Psoas muscle (tissue), 8 donors: ENCODE measurements around the gene NFKB2. TPM values are rescaled to one million over a fixed set of nuclear protein-coding genes. Genes with fewer than 3 reads are reported as not detected.
A peak's percentile ranks its signal among the peaks of the same experiment; 100 is the strongest.

ENCODE experiments used
- ATAC-seq, 4 donors: fragments of 200-7000 bp; cut with Tn5 transposase; one replicate each; pipeline ENCODE4 v1.9.1; 2020; ENCODE audit warnings: moderate library complexity in 3 of 4, mild to moderate bottlenecking in 2 of 4
- DNase-seq, 2 donors: peaks; one replicate each; pipeline ENCODE4 v3.0.0-alpha.2; 2020
- H3K27ac ChIP-seq: fragments of 200-600 bp; one replicate; pipeline ENCODE4 v1.8.0; 2022
- H3K27me3 ChIP-seq, 3 donors: fragments of 200-600 bp in 1 of 3; one replicate each; pipeline versions ENCODE4 v1.6.1 to v1.8.0; 2013 to 2022; ENCODE audit warnings: low read length in 2 of 3, mild to moderate bottlenecking in 2 of 3, moderate library complexity in 1 of 3; ENCODE audit not compliant: insufficient read depth in 3 of 3
- H3K36me3 ChIP-seq, 2 donors: fragments of 200-600 bp in 1 of 2; one replicate each; pipeline versions ENCODE4 v1.6.1 to v1.8.0; 2013 to 2022; ENCODE audit warnings: low read depth in 1 of 2, mild to moderate bottlenecking in 1 of 2, moderate library complexity in 1 of 2; ENCODE audit not compliant: insufficient read depth in 1 of 2
- H3K4me1 ChIP-seq: fragments of 200-600 bp; one replicate; pipeline ENCODE4 v1.8.0; 2022
- H3K4me3 ChIP-seq: fragments of 200-600 bp; one replicate; pipeline ENCODE4 v1.8.0; 2022; ENCODE audit warnings: mild to moderate bottlenecking
- H3K9me3 ChIP-seq: fragments of 200-600 bp; one replicate; pipeline ENCODE4 v1.8.0; 2022
- CTCF ChIP-seq: fragments of 200-600 bp; IDR thresholded peaks from one replicate; pipeline ENCODE4 v1.8.0; 2022; ENCODE audit warnings: antibody characterized with exemption
- WGBS, 3 donors: extraction: QIAGEN DNeasy Blood & Tissue Kit; methylation state at CpG; one replicate each; pipeline versions ENCODE4 v1.1.6 to v1.1.7; 2013; 5-methylcytosine and 5-hydroxymethylcytosine counted together
- intact Hi-C, 2 donors: fragments of 100-400 bp; cut with DNase I; formaldehyde crosslinking; loops; one replicate each; pipeline versions ENCODE4 v1.11.0 to v1.14.2; 2022
- polyA plus RNA-seq, 3 donors: library from polyadenylated mRNA; stranded (reverse); fragments of 200-250 nt; gene quantifications; one replicate each; pipeline ENCODE4 v1.2.3, GENCODE V29; 2013
- total RNA-seq, 4 donors: library from RNA; stranded (reverse); fragmentation: NEBNext Ultra II Directional in 2 of 4; extraction: Animal tissue kit (Norgen Biotek cat#: 25700) in 2 of 4; gene quantifications; one replicate each; pipeline versions ENCODE4 v1.2.1 to v1.2.4, GENCODE V29; 2021 to 2023
- donor health status: healthy with polysubstance abuse.
- donor health status: DM: no; HTN: no; CAD: no; lungs with moderate emphysema.
- donor health status: Bipolar disorder and iron deficiency.
- donor health status: healthy.
- donor health status: DM: yes; HTN: yes; CAD: no.
- donor health status: DM: no; HTN: no; CAD: no.
- donor health status: DM: no; HTN: no; CAD: no.
- donor health status: DM: yes; HTN: yes; CAD: no.

The NFKB2 gene
- total and polyA plus RNA-seq, 7 donors, result 8.3 to 86.0 (median 12.6) TPM

GRCh38 chr10:102393411-102394078 lies 2.0 kb upstream of the NFKB2 start:
- DNase-seq, result peak in 1 of 2 donors; percentile 46
- peak overlapping the region; percentile 97 for H3K27ac ChIP-seq
- peaks cover 0 to 22% of the 10 kb centered on the region in 2 donors for H3K36me3 ChIP-seq
- WGBS, 3 donors, result 31 to 32% (median 32%) methylated on average over 30 of the region's 30 CpGs
- no peaks in the 10 kb centered on the region for H3K9me3 ChIP-seq
- no peak for ATAC-seq
- H3K4me1 ChIP-seq, result peaks cover 20% of the 10 kb centered on the region
- no peaks in the 10 kb centered on the region for H3K27me3 ChIP-seq
- intact Hi-C loops, result loop anchor here (2.0 to 10.0 kb wide), 4 partner anchors 29 to 191 kb away; no protein-coding TSS in a partner anchor
- peak; percentile 96 for TF ChIP-seq CTCF
- peak overlapping the region; percentile 75 for H3K4me3 ChIP-seq

- H3K27ac ChIP-seq, result peak overlapping the region; percentile 97
- H3K4me3 ChIP-seq, result peak overlapping the region; percentile 75
- ATAC-seq (peak; percentile 87 to 90 (median 90)), DNase-seq (peak; percentile 95 to 96)
- WGBS, 3 donors, result 0 to 1% (median 0%) methylated on average over 55 to 71 of the region's 71 CpGs
- H3K9me3 ChIP-seq, result no peaks in the 10 kb centered on the region
- no peak for TF ChIP-seq CTCF
- intact Hi-C loops, result loop anchor here (2.0 to 10.0 kb wide), 2 partner anchors 85 to 191 kb away; no protein-coding TSS in a partner anchor
- H3K4me1 ChIP-seq, result peaks cover 23% of the 10 kb centered on the region
- H3K27me3 ChIP-seq, result no peaks in the 10 kb centered on the region
- H3K36me3 ChIP-seq, result peaks cover 0 to 25% of the 10 kb centered on the region in 2 donors
These were observed 1.3 kb upstream of the NFKB2 start for GRCh38 chr10:102394079-102394800.

DNA sequence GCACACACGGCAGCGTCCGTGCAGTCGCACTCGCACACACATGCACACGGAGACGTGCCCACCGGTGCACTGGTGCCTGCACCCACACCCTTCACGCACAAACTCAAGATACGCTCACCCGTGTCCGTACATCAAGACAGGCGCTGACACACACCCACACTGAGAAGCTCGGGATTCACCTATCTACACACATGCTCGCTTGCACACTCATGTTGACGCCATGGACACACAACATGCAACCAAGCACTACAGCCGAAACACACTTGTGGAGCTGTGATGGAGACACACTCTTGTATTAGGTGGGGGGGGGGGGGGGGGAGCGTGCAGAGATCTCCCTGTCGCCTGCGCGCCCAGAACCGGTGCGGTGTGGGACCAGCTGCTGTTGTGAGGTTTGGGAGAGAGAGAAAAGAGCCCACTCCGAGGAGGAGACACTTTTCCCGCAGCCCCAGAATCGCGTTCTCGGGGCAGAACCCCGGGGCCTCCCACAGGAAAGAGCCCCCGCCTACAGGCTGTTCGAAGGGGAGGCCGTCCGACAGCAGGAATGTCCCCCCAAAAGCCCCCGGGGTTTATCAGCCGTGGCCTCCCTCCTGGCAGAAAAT lies 605 bp upstream of the NFKB2 start:
- no peaks in the 10 kb centered on the region for H3K27me3 ChIP-seq
- DNase-seq, result no peak
- WGBS, 3 donors, result 0 to 2% (median 1%) methylated on average over 31 to 35 of the region's 35 CpGs

DNA sequence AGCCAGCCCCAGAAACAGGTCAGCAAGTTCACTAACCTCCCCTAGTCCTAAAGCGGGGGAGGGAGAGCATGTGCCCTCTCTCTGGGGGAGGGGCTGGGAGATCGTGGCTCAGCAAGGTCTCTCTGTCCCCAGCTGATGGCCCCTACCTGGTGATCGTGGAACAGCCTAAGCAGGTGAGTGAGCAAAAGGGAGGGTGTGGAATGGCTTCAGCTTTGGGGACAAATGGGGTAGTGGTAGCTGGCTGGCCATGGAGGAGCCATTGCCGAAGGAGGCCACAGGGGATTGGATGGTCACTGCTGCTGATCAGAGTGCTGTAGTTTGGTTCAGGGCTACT lies 779 bp downstream of the NFKB2 start:
- H3K4me3 ChIP-seq, result peak overlapping the region; percentile 75
- no peak for TF ChIP-seq CTCF
- WGBS, 3 donors, result 46 to 58% (median 56%) methylated on average over 4 of the region's 4 CpGs
- intact Hi-C loops, result loop anchor here in 1 of 2 donors (5.0 to 10.0 kb wide), 2 partner anchors 189 to 229 kb away; no protein-coding TSS in a partner anchor
- peaks cover 0 to 40% of the 10 kb centered on the region in 2 donors for H3K36me3 ChIP-seq
- ATAC-seq (no peak), DNase-seq (no peak)
- peaks cover 26% of the 10 kb centered on the region for H3K4me1 ChIP-seq
- no peaks in the 10 kb centered on the region for H3K27me3 ChIP-seq
- no peaks in the 10 kb centered on the region for H3K9me3 ChIP-seq
- peak overlapping the region; percentile 97 for H3K27ac ChIP-seq

More for the DNA sequence above, 605 bp upstream of the NFKB2 start:
- peaks cover 26% of the 10 kb centered on the region for H3K4me1 ChIP-seq
- H3K27ac ChIP-seq, result peak overlapping the region; percentile 97
- peaks cover 0 to 27% of the 10 kb centered on the region in 2 donors for H3K36me3 ChIP-seq
- peak overlapping the region; percentile 75 for H3K4me3 ChIP-seq
- no peak for TF ChIP-seq CTCF
- H3K9me3 ChIP-seq, result no peaks in the 10 kb centered on the region
- intact Hi-C loops, result loop anchor here (2.0 to 10.0 kb wide), 3 partner anchors 84 to 228 kb away; no protein-coding TSS in a partner anchor
- peak in 3 of 4 donors; percentile 2 to 4 (median 4) for ATAC-seq
